HG03064 (cell line): ENCODE data around the gene OR14J1.
"Not testable (repeated sequence)": the region's sequence is repeated elsewhere in the genome, so short reads cannot be mapped to it uniquely, and the experiment has no call there.

Experiments used
- ATAC-seq: cut with Tn5 transposase; IDR thresholded peaks from one replicate; pipeline ENCODE4 v1.9.1; 2021; ENCODE audit warnings: low read depth; ENCODE audit not compliant: unreplicated experiment

The OR14J1 gene

GRCh38 chr6:29301316-29301715 is at the start of gene OR14J1:
TSS of gene OR14J1 (plus strand) at chr6:29301701. CDS start at chr6:29306690, 4,989 bp downstream.
- ATAC-seq, result no peak

- ATAC-seq, result no peak
Measured at GRCh38 chr6:29251736-29252135, 49.8 kb upstream of the OR14J1 start.

- no peak for ATAC-seq
Measured at GRCh38 chr6:29255530-29255929, 46.0 kb upstream of the OR14J1 start.

GRCh38 chr6:29259721-29260120 is 41.8 kb upstream of the OR14J1 start:
- ATAC-seq, result no peak

DNA sequence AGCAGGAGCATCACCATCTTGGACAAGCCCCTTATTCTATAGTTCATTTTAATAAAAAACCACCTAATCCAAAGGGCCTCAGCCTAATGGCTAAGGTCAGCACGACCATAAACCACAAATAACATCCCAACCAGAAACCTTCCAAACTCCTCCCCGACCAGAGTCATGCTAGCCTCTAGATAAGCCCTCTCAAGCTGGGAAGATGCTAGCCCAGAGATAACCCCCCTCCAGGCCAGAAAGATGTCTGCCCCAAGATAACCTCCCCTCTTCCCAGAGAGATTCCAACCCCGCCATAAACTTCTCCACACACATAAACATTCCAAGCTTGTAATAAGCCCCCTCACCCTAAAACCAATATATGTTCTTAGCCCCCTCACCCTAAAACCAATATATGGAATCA is 38.5 kb upstream of the OR14J1 start:
- no peak for ATAC-seq

DNA sequence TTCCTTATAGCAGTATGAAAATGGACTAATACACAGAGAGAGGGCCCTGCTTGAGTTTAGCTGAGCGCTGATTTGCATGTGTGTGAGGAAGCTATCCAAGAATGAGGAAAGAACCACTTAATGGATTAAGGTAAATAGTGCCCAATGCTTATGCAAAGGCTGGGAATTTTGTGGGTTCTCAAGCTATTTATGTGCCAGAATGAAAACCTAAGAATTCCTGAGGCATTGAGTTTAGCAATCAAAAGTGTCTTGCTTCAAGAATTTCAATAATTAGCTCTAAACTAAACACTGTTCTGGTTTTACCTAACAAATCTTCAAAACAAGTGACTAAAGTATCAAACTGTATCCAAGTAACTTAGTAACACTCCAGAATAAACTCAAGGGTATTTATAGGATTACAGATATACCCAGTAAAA is 7.0 kb upstream of the OR14J1 start:
- ATAC-seq, result no peak

GRCh38 chr6:29295181-29295585 is 6.3 kb upstream of the OR14J1 start:
- ATAC-seq, result no peak

DNA sequence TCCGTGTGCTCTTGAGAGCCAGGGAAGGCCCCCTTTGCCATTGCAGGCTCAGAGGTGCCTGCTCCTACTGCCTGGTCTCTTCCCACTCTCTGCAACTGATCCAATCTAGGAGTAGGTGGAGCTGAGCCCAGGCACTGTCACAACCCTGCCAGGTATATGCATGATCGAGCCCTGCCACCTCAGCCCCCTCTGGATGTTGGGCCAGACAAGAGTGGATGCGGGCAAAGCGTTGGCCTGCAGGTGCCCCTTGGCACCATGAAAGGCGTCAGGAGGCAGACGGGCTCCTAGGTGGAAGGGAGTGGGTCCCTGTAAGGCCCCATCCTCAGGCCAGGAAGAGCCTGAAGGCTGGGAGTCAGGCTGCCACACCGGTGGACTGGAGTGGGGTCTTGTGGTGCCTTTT is 5.9 kb upstream of the OR14J1 start:
- ATAC-seq, result no peak

DNA sequence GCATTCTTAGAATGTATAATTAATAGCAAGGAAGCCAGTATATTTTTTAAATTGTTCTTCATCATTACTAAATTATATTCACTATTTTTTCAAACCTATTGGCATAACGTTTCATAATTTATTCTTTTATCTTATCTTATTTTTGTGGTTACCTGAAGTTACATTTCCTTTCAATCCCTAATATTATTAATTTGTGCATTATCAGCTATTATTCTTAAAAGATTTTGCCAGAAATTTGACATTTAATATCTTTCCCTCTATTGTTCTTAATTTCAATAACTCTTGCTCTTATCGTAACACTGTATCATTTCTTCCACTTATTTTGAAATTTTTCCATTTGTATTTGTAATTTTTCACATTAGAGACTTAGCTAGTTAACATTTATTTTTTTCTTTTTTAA is 18.4 kb downstream of the OR14J1 start:
- ATAC-seq, result no peak

DNA sequence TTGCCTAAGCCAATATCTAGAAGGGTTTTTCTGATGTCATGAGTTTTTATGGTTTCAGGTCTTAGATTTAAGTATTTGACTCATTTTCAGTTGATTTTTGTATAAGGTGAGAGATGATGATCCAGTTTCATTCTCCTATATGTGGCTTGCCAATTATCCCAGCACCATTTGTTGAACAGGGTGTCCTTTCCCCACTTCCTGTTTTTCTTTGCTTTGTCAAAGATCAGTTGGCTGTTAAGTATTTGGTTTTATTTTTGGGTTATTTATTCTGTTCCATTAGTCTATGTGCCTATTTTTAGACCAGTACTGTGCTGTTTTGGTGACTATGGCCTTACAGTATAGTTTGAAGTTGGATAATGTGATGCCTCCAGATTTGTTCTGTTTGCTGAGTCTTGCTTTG is 21.8 kb downstream of the OR14J1 start:
- not testable (repeated sequence) for ATAC-seq

GRCh38 chr6:29325777-29326176 is 24.3 kb downstream of the OR14J1 start:
- no peak for ATAC-seq

GRCh38 chr6:29332676-29333075 is 31.2 kb downstream of the OR14J1 start:
- no peak for ATAC-seq

- ATAC-seq, result no peak
Measured at GRCh38 chr6:29336269-29336668, 34.8 kb downstream of the OR14J1 start.

DNA sequence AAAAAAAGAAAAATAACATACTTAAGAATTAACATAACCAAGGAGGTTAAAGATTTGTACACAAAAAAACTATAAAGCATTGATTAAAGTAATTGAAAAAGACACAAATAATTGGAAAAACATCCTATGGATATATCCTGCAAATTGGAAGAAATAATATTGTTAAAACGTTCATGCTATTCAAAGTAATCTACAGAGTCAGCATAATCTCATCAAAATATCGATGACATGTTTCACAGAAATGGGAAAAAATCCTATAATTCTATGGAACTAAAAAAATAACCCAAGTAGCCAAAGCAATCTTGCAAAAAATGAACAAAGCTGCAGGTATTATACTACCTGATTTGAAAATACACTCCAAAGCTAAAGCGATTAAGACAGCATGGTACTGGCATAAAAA is 43.9 kb downstream of the OR14J1 start:
- ATAC-seq, result no peak

- not testable (repeated sequence) for ATAC-seq
Measured at GRCh38 chr6:29349348-29349747, 47.8 kb downstream of the OR14J1 start.

DNA sequence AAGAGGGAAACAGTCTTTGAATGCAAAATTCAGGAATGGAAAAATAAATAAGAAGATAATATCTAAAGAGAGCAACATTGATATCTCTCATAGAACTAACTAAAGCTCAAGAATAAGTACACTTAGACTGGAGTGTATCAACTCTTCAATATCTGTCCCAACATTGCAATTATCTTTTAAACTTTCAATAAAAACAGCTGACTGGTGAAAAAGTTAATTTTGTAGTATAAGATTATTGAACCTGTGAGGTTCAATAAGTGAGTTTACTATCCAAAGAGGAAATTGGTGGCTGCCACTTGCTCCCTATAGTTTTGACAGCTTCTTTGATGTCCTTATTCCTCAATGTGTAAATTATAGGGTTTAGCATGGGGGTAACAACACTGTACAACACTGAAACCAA is 53.5 kb downstream of the OR14J1 start:
- ATAC-seq, result no peak

DNA sequence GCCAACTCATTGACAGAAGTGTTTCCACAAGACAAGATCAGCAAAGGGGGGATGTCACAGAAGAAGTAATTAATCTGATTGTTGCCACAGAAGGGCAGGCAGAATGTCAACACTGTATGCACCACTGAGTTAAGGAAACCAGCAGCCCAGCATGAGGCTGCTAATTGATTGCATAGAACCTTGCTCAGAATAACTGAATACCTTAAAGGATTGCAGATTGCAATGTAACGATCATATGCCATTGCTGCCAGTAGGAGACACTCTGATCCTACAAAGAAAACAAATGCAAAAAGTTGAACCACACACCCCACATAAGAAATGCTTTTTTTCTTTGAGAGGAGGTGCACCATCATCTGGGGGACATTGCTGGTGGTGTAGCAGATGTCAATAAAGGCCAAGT is 54.1 kb downstream of the OR14J1 start:
- no peak for ATAC-seq
